ENCODE measurements around the gene FIGNL2. TPM values are rescaled to one million over a fixed set of nuclear protein-coding genes. Genes with fewer than 3 reads are reported as not detected.
A peak's percentile ranks its signal among the peaks of the same experiment; 100 is the strongest.

Gene FIGNL2
- total RNA-seq, 1 donor from 2014 or later: 9.3 TPM

DNA sequence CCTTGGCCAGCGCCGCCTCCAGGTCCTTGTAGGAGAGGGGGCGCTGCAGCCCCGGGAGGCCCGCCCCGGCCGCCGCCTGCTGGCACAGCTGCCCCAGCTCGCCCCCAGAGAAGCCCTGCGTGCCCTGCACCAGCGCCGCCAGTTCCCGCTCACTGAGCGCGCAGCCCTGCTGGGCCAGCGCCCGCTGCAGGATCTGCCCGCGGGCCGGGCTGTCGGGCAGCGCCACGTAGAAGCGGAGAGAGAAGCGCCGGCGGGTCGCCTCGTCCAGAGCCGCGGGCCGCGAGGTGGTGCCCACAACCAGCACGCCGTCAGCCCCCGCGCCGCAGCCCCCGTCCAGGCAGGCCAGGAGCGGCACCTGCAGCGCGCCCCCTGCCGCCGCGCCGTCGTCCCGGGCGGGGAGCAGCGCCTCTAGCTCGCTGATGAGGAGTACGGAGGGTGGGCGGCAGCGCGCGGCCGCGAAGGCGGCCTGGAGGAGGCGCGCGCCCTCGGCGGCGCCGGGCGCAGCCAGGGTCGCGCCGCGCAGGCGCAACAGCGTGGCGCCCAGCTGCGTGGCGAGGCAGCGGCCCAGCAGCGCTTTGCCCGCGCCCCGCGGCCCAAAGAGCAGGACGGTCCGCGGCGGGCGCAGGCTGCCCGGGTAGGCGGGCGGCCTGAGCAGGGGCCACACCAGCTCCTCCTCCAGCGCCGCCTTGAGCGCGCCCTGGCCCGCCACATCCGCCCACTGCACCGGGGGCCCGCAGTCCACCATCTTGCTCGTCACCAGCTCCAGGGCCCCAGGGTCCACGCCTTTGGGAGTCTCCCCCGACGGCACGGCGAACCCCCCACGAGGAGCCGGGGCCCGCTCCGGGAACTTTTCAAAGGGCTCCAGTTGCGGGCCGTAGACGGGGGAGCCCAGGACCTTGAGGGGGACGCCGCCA is 27.7 kb downstream of the FIGNL2 start:
- Histone ChIP-seq H3K36me3 (no peaks in the 10 kb centered on the region), H3K27ac (no peak overlapping the region), H3K4me2 (peak overlapping the region; percentile 88), H3K4me1 (no peaks in the 10 kb centered on the region), H3K79me2 (ENCODE audit: low read depth) (peaks cover 10% of the 10 kb centered on the region), H3K9me3 (ENCODE audit: low read depth) (no peaks in the 10 kb centered on the region), H3K27me3 (peaks cover 22% of the 10 kb centered on the region), H4K20me1 (ENCODE audit: low read depth) (peaks cover 68% of the 10 kb centered on the region), H2AFZ (replicated peaks) (no peak overlapping the region), H3K4me3 (peak overlapping the region; percentile 52), H3F3A (ENCODE audit: low read depth) (peaks cover 50% of the 10 kb centered on the region), H3K9ac (no peak overlapping the region)
- Mint-ChIP-seq H3K4me1 (peaks cover 19% of the 10 kb centered on the region), H3K36me3 (peaks cover 22% of the 10 kb centered on the region), H3K9me3 (no peaks in the 10 kb centered on the region), H3K27ac (no peak overlapping the region), H3K4me3 (no peak overlapping the region), H3K27me3 (ENCODE audit: insufficient read depth, low read depth) (peaks cover 15% of the 10 kb centered on the region)
- peak; percentile 92 for DNase-seq (ENCODE audit: low spot score)
- TF ChIP-seq EZH2 (IDR thresholded peaks at IDR 0.05) (peak; percentile 47), EZH2phosphoT487 (IDR thresholded peaks at IDR 0.05) (no peak)
- TF ChIP-seq, protein P1, sequence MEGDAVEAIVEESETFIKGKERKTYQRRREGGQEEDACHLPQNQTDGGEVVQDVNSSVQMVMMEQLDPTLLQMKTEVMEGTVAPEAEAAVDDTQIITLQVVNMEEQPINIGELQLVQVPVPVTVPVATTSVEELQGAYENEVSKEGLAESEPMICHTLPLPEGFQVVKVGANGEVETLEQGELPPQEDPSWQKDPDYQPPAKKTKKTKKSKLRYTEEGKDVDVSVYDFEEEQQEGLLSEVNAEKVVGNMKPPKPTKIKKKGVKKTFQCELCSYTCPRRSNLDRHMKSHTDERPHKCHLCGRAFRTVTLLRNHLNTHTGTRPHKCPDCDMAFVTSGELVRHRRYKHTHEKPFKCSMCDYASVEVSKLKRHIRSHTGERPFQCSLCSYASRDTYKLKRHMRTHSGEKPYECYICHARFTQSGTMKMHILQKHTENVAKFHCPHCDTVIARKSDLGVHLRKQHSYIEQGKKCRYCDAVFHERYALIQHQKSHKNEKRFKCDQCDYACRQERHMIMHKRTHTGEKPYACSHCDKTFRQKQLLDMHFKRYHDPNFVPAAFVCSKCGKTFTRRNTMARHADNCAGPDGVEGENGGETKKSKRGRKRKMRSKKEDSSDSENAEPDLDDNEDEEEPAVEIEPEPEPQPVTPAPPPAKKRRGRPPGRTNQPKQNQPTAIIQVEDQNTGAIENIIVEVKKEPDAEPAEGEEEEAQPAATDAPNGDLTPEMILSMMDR (IDR thresholded peaks at IDR 0.05): peak; percentile 57

DNA sequence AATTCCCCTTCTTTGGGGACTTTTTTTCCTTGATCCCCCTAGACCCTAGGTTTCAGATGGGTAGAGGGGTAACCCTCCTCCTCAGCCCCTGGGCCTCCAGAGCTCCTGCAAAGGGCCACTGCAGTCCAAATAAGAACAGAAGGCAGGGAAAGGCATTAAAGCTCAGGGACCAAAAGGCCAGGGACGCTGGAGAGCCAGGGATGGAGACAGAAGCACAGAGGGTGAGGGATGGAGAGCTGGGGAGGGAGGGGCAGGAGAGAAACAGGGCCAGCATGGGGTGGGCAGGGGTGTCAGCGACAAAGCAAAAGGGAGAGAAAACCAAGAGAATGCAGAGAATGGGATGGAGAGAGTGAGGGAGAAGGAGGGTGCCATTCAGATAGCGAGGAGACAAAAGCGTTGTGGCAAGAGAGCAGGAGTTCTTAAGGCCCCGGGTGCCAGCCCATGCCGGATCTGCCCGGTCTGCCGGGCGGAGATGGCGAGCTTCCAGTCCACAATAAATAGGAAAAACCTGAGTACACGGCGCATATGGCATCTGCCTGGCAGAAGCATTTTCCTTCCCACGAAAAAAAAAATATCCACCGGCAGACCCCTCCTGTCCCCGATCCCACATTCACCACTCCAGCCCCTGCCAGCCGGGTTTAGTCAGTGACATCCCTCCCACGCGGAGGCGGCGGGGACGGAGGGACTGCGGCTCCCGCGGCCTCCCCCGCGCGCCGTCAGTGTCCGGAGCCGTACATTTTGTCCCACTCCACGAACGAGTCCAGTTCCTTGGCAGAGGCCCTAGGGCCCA is 28.6 kb downstream of the FIGNL2 start:
- Mint-ChIP-seq H3K4me1 (peaks cover 22% of the 10 kb centered on the region), H3K36me3 (peaks cover 21% of the 10 kb centered on the region), H3K27me3 (ENCODE audit: insufficient read depth, low read depth) (peaks cover 20% of the 10 kb centered on the region), H3K4me3 (no peak overlapping the region), H3K27ac (no peak overlapping the region), H3K9me3 (no peaks in the 10 kb centered on the region)
- Histone ChIP-seq H3K4me2 (peak overlapping the region; percentile 88), H3K27ac (no peak overlapping the region), H3F3A (ENCODE audit: low read depth) (peaks cover 55% of the 10 kb centered on the region), H4K20me1 (ENCODE audit: low read depth) (peaks cover 62% of the 10 kb centered on the region), H3K79me2 (ENCODE audit: low read depth) (peaks cover 9% of the 10 kb centered on the region), H3K4me3 (peak overlapping the region; percentile 52), H3K4me1 (no peaks in the 10 kb centered on the region), H3K36me3 (no peaks in the 10 kb centered on the region), H3K9ac (no peak overlapping the region), H2AFZ (replicated peaks) (no peak overlapping the region), H3K9me3 (ENCODE audit: low read depth) (no peaks in the 10 kb centered on the region), H3K27me3 (peaks cover 30% of the 10 kb centered on the region)
- TF ChIP-seq EZH2 (IDR thresholded peaks at IDR 0.05) (no peak), EZH2phosphoT487 (IDR thresholded peaks at IDR 0.05) (no peak)
- TF ChIP-seq, protein P1 (IDR thresholded peaks at IDR 0.05): no peak
- DNase-seq (ENCODE audit: low spot score): peak; percentile 24

DNA sequence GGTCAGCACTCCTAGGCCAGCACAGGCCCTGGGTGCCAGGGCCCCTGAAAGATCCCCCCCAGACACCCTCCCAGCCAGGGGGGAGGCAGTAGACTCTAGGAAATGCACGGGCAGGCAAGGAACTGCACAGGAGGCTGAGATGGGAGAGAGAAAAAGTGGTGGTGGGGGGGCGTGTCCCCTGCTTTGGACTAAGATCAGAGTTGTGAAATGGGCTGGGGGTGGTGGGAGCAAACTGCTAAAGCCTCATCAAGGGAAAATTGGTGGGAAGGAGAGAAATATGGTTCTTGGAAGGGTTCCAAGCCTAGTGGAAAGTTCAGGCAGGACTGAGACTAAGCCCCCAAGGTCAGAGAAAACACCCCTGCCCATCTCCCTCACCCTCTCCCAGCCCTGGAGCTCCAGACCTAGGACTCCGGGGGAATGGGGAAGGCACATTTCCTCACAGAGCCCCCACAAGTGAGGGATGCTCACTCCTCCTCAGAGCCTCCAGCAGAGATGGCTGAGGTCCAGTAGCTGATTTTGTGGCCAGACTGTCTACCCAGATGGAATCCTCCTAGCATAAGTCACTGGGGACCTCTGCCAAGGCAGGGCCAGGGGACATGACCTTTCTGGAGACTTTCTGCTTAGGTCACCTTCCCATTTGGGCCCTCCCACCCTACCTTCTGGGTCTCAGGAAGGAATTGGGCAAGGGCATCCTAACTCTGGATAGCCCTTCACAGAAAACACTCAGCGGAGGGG is 29.8 kb downstream of the FIGNL2 start:
- no peak overlapping the region for H3K27ac ChIP-seq
- no peak overlapping the region for H3K9ac ChIP-seq
- Mint-ChIP-seq H3K27me3 (ENCODE audit: insufficient read depth, low read depth) (peaks cover 20% of the 10 kb centered on the region), H3K27ac (no peak overlapping the region), H3K9me3 (no peaks in the 10 kb centered on the region), H3K4me1 (peaks cover 19% of the 10 kb centered on the region), H3K4me3 (no peak overlapping the region), H3K36me3 (peaks cover 14% of the 10 kb centered on the region)
- H3K4me1 ChIP-seq: no peaks in the 10 kb centered on the region
- H3F3A ChIP-seq (ENCODE audit: low read depth): peaks cover 48% of the 10 kb centered on the region
- TF ChIP-seq EZH2phosphoT487 (IDR thresholded peaks at IDR 0.05): no peak
- no peak for TF ChIP-seq EZH2 (IDR thresholded peaks at IDR 0.05)
- TF ChIP-seq, protein P1 (IDR thresholded peaks at IDR 0.05): no peak
- no peak overlapping the region for H3K4me2 ChIP-seq
- H2AFZ ChIP-seq (replicated peaks): no peak overlapping the region
- no peaks in the 10 kb centered on the region for H3K36me3 ChIP-seq
- DNase-seq (ENCODE audit: low spot score): no peak
- no peaks in the 10 kb centered on the region for H3K9me3 ChIP-seq (ENCODE audit: low read depth)
- H3K4me3 ChIP-seq: no peak overlapping the region
- H3K27me3 ChIP-seq: peaks cover 40% of the 10 kb centered on the region
- H3K79me2 ChIP-seq (ENCODE audit: low read depth): peaks cover 6% of the 10 kb centered on the region
- peaks cover 53% of the 10 kb centered on the region for H4K20me1 ChIP-seq (ENCODE audit: low read depth)
